ENCODE results near the gene CCBE1. TPM values are rescaled to one million over a fixed set of nuclear protein-coding genes. Genes with fewer than 3 reads are reported as not detected.
A peak's percentile ranks its signal among the peaks of the same experiment; 100 is the strongest.

The CCBE1 gene
- total RNA-seq, 1 donor from 2014 or later: 1.6 TPM

DNA sequence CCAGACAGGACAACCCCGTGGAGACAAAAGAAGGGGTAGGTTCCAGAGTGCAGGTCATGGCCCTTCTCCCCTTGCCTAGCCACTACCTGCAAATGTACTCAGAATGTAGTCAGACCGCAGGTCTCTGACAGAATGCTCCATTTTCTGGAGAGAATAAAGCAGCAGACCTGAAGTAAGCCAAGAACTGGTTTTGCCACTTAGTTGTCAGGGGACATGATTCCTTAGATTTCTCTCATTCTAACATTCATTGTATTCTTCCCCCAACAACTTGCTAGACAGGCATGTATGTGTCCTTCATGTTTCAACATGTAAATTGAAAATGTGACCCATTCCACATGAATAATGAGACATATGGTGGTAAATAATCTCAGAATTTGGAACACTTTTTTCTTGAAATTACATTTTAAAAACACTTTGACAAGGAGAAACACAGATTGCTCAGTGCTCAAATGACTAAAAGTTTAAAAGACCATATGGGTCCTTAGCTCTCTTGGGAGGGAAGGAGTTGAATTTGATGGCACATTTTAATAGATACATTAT, 142.4 kb downstream of the CCBE1 start:
- DNase-seq (ENCODE audit: low read depth) (peak; percentile 75), FAIRE-seq (no peak)
- Histone ChIP-seq H3K36me3 (ENCODE audit: control insufficient read depth, insufficient read depth, low read length) (no peaks in the 10 kb centered on the region), H3K4me3 (ENCODE audit: low read depth, low read length) (no peak overlapping the region), H3K27me3 (ENCODE audit: control insufficient read depth, insufficient read depth, low read length) (no peaks in the 10 kb centered on the region)
- TF ChIP-seq, protein P1, sequence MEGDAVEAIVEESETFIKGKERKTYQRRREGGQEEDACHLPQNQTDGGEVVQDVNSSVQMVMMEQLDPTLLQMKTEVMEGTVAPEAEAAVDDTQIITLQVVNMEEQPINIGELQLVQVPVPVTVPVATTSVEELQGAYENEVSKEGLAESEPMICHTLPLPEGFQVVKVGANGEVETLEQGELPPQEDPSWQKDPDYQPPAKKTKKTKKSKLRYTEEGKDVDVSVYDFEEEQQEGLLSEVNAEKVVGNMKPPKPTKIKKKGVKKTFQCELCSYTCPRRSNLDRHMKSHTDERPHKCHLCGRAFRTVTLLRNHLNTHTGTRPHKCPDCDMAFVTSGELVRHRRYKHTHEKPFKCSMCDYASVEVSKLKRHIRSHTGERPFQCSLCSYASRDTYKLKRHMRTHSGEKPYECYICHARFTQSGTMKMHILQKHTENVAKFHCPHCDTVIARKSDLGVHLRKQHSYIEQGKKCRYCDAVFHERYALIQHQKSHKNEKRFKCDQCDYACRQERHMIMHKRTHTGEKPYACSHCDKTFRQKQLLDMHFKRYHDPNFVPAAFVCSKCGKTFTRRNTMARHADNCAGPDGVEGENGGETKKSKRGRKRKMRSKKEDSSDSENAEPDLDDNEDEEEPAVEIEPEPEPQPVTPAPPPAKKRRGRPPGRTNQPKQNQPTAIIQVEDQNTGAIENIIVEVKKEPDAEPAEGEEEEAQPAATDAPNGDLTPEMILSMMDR (IDR thresholded peaks at IDR 0.05; ENCODE audit: insufficient read depth, low read length, severe bottlenecking): no peak

DNA sequence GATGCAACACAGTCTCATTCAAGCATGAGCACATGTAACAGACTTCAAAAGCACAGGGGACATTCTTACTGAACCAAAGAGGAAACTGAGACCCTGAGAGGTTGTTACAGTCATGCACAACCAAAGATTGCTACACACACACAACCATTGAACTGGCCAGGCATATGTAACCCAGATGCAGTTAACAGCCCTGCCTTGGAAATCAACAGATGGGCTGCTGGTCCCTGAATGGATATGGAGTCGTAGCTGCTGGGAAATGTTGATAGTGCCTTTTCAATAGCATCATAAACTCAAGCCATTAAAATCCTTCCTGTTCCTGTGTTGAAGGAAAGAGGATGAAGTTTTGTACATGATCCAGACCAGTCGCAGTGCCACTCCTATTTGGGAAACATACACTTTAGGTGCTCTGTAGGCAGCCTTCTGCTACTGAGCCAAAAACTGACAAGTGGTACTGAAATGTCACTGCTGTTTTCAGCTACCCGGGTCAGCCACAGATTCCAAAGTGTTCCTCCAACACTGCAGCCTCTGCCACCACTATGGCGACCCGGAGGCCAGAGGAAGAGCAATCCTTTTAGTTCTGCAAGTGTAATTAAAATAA, 143.9 kb downstream of the CCBE1 start:
- H3K36me3 ChIP-seq (ENCODE audit: control insufficient read depth, insufficient read depth, low read length): no peaks in the 10 kb centered on the region
- no peak overlapping the region for H3K4me3 ChIP-seq (ENCODE audit: low read depth, low read length)
- DNase-seq (ENCODE audit: low read depth) (no peak), FAIRE-seq (no peak)
- H3K27me3 ChIP-seq (ENCODE audit: control insufficient read depth, insufficient read depth, low read length): no peaks in the 10 kb centered on the region
- TF ChIP-seq, protein P1 (IDR thresholded peaks at IDR 0.05; ENCODE audit: insufficient read depth, low read length, severe bottlenecking): no peak

DNA sequence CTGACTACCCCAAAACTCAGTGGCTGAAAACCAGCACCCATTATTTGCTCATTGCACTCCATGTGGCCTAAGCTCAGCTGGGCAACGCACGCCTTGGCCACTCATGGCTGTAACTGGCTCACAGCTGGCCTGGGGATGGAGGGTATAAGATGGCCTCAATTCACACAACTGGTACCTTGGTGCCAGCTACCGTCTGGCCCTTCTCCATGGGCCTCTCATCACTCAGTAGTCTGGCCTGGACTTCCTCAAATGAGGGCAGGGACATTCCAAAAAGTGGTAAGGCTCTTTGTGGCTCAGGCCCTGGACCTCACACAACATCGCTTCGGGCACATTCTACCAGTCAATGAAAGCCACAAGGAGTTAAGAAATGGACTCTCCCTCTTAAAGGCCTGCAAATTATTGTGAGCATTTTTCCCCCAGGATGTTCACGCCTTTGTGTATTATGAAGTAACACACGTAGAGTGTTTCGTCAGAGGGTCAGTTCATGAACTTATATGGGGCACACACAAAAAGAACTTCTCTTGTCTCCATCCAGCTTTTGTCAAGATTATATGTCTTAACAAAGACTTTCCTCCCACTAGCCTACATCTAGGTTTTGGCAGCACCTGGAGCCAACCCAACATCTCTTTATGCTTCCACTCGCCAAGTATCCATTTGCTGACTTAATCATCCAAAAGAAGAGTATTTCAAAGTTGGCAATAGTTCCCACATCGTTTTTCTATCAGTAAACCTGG, 145.2 kb downstream of the CCBE1 start:
- DNase-seq (ENCODE audit: low read depth): no peak
- Histone ChIP-seq H3K36me3 (ENCODE audit: control insufficient read depth, insufficient read depth, low read length) (no peaks in the 10 kb centered on the region), H3K27me3 (ENCODE audit: control insufficient read depth, insufficient read depth, low read length) (no peaks in the 10 kb centered on the region), H3K4me3 (ENCODE audit: low read depth, low read length) (no peak overlapping the region)
- TF ChIP-seq, protein P1 (IDR thresholded peaks at IDR 0.05; ENCODE audit: insufficient read depth, low read length, severe bottlenecking): no peak
- no peak for FAIRE-seq

GRCh38 chr18:59550174-59550516, 147.1 kb downstream of the CCBE1 start:
- Histone ChIP-seq H3K27me3 (ENCODE audit: control insufficient read depth, insufficient read depth, low read length) (no peaks in the 10 kb centered on the region), H3K4me3 (ENCODE audit: low read depth, low read length) (no peak overlapping the region), H3K36me3 (ENCODE audit: control insufficient read depth, insufficient read depth, low read length) (no peaks in the 10 kb centered on the region)
- TF ChIP-seq, protein P1 (IDR thresholded peaks at IDR 0.05; ENCODE audit: insufficient read depth, low read length, severe bottlenecking): no peak
- no peak for DNase-seq (ENCODE audit: low read depth)
- FAIRE-seq: peak; percentile 36

- Histone ChIP-seq H3K36me3 (ENCODE audit: control insufficient read depth, insufficient read depth, low read length) (no peaks in the 10 kb centered on the region), H3K4me3 (ENCODE audit: low read depth, low read length) (no peak overlapping the region), H3K27me3 (ENCODE audit: control insufficient read depth, insufficient read depth, low read length) (no peaks in the 10 kb centered on the region)
- TF ChIP-seq, protein P1 (IDR thresholded peaks at IDR 0.05; ENCODE audit: insufficient read depth, low read length, severe bottlenecking): no peak
- DNase-seq (ENCODE audit: low read depth): no peak
- no peak for FAIRE-seq
Measured at GRCh38 chr18:59549503-59550173, 147.6 kb downstream of the CCBE1 start.

Data from bronchial epithelial cell (primary cell).